Fibroblast of lung (primary cell): Measurements from ENCODE around the gene NSUN2.

Experiments
- EZH2 ChIP-seq: IDR thresholded peaks from 2 replicates; pipeline ENCODE4 v1.5.1; 2012; ENCODE audit warnings: low read length, control low read depth, mild to moderate bottlenecking; ENCODE audit errors: missing control alignments
- TF ChIP-seq, protein P1 (sequence below), 2 donors: IDR thresholded peaks in 1 of 2; conservative IDR thresholded peaks in 1 of 2; 1 replicate in 1 of 2; 2 replicates in 1 of 2; pipeline ENCODE4 v1.5.1; 2011 to 2012; ENCODE audit warnings: low read length in 2 of 2, control low read depth in 1 of 2, inconsistent platforms in 1 of 2, low read depth in 1 of 2, mild to moderate bottlenecking in 1 of 2

DNA sequence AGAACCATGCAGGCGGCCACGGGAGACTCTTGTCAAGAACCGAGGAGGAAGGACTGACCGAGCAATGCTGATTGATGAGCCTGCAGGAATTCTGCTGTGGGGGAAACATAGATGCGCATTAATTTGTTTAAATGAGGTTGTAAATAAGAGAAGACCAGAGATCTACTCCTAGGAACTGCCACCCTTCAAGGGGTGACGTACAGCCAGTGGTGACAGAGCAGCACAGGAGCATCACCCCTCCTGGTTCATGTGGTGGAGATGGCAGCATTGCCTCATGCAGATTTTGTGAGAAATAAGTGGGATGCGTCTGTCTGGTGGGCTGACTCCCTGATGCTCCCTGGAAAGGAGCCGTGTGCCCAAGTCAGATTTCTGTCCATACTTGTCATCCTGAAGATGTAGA is 22.6 kb upstream of the NSUN2 start:
- TF ChIP-seq, protein P1, sequence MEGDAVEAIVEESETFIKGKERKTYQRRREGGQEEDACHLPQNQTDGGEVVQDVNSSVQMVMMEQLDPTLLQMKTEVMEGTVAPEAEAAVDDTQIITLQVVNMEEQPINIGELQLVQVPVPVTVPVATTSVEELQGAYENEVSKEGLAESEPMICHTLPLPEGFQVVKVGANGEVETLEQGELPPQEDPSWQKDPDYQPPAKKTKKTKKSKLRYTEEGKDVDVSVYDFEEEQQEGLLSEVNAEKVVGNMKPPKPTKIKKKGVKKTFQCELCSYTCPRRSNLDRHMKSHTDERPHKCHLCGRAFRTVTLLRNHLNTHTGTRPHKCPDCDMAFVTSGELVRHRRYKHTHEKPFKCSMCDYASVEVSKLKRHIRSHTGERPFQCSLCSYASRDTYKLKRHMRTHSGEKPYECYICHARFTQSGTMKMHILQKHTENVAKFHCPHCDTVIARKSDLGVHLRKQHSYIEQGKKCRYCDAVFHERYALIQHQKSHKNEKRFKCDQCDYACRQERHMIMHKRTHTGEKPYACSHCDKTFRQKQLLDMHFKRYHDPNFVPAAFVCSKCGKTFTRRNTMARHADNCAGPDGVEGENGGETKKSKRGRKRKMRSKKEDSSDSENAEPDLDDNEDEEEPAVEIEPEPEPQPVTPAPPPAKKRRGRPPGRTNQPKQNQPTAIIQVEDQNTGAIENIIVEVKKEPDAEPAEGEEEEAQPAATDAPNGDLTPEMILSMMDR (conservative IDR thresholded peaks at IDR 0.05 in 1 of 2, IDR thresholded peaks at IDR 0.05 in 1 of 2; ENCODE audit: low read depth in 1 of 2, low read length in 2 of 2), result no peak
- TF ChIP-seq EZH2, result no peak
